Fibroblast of villous mesenchyme (primary cell): ENCODE results near the gene VWC2. TPM values are rescaled to one million over a fixed set of nuclear protein-coding genes. Genes with fewer than 3 reads are reported as not detected.

Experiments
- DNase-seq: peaks from one replicate; pipeline ENCODE4 v3.0.0-alpha.2; 2010; ENCODE audit warnings: low read depth
- H3K4me3 ChIP-seq: 2 replicates; pipeline ENCODE4 v1.5.1; 2011; ENCODE audit warnings: low read depth, mild to moderate bottlenecking, low read length
- CTCF ChIP-seq: IDR thresholded peaks from 2 replicates; pipeline ENCODE4 v1.5.1; 2012; ENCODE audit warnings: low read depth, mild to moderate bottlenecking, low read length; ENCODE audit not compliant: insufficient read depth
- total RNA-seq: library from RNA; depleted of rRNA; stranded (reverse); fragments of >200 nt; gene quantifications from 2 replicates; pipeline ENCODE4 v1.2.3, GENCODE V29; 2012

The VWC2 gene
- total RNA-seq, 1 donor = not detected

- no peak for TF ChIP-seq CTCF
- no peak for DNase-seq
- no peak overlapping the region for H3K4me3 ChIP-seq
Observed at GRCh38 chr7:49911909-49912308, 138.5 kb downstream of the VWC2 start.

- no peak overlapping the region for H3K4me3 ChIP-seq
- no peak for TF ChIP-seq CTCF
- no peak for DNase-seq
Observed at GRCh38 chr7:49926720-49927119, 153.3 kb downstream of the VWC2 start.

GRCh38 chr7:49927631-49928030 lies 154.2 kb downstream of the VWC2 start:
- DNase-seq = no peak
- no peak for TF ChIP-seq CTCF
- H3K4me3 ChIP-seq = no peak overlapping the region

GRCh38 chr7:49928787-49929186 lies 155.3 kb downstream of the VWC2 start:
- H3K4me3 ChIP-seq = no peak overlapping the region
- no peak for TF ChIP-seq CTCF
- no peak for DNase-seq

- no peak for DNase-seq
- TF ChIP-seq CTCF = no peak
- H3K4me3 ChIP-seq = no peak overlapping the region
Observed at GRCh38 chr7:49931627-49932026, 158.2 kb downstream of the VWC2 start.

GRCh38 chr7:49937608-49938007 lies 164.2 kb downstream of the VWC2 start:
- no peak for TF ChIP-seq CTCF
- H3K4me3 ChIP-seq = no peak overlapping the region
- no peak for DNase-seq
